IgD-negative memory B cell (primary cell): ENCODE data around the gene PLEKHA6. TPM values are rescaled to one million over a fixed set of nuclear protein-coding genes. Genes with fewer than 3 reads are reported as not detected.
A peak's percentile ranks its signal among the peaks of the same experiment; 100 is the strongest.

Experiments
- H3K27ac Mint-ChIP-seq, 3 donors: one replicate each; pipeline ENCODE4 v1.8.0; 2020 to 2022; ENCODE audit warnings: mild to moderate bottlenecking in 3 of 3, mixed read lengths in 3 of 3, moderate library complexity in 1 of 3
- H3K27me3 Mint-ChIP-seq: one replicate; pipeline ENCODE4 v1.8.0; 2021; ENCODE audit warnings: mixed read lengths
- H3K36me3 Mint-ChIP-seq: one replicate; pipeline ENCODE4 v1.8.0; 2020; ENCODE audit warnings: mild to moderate bottlenecking, mixed read lengths
- H3K4me1 Mint-ChIP-seq, 3 donors: one replicate each; pipeline ENCODE4 v1.8.0; 2020 to 2022; ENCODE audit warnings: mixed read lengths in 3 of 3, mild to moderate bottlenecking in 1 of 3
- H3K4me3 Mint-ChIP-seq, 4 donors: one replicate each; pipeline ENCODE4 v1.8.0; 2020 to 2022; ENCODE audit warnings: mild to moderate bottlenecking in 4 of 4, mixed read lengths in 4 of 4, moderate library complexity in 3 of 4
- H3K9me3 Mint-ChIP-seq, 3 donors: one replicate each; pipeline ENCODE4 v1.8.0; 2020 to 2021; ENCODE audit warnings: mixed read lengths in 3 of 3, mild to moderate bottlenecking in 1 of 3
- polyA plus RNA-seq: library from polyadenylated mRNA; unstranded; fragments of 300-500 nt; fragmentation: Illumina TruSeq; gene quantifications from one replicate; pipeline ENCODE4 v1.2.3, GENCODE V29; 2021

The PLEKHA6 gene
- polyA plus RNA-seq, 1 donor from 2014 or later, result 0.11 TPM

DNA sequence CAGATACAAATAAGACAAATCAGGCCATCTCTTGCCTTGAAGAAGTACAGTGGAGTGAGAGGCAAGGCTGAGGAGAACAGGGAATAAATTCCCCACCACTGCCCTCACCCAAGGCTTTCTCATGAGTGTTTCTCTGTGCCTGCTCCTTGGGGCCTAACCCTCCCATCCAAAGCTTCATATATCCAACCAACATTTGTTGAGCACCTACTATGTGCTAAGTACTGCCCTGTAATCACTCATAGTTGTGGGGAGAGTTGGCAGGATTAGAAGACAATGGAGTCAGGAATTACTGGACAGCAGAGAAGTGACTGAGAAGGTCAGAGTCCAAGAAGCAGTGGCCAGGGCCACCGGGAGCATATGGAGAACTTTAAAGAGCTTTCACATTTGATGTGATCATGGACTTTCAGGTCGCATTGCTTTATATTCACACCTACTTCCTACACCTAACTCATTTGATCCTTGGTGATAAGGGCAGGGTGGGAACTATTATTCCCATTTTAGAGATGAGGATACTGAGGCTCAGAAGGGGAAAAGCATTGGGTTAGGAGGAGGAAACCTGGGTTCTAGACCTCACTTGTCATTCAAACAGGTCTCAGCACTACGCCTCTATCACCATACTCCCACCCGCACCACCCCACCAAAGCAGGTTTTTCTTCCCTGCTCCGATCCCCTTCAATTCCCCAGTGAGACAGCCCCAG lies 6.4 kb downstream of the PLEKHA6 start:
- Mint-ChIP-seq H3K9me3 (no peaks in the 10 kb centered on the region), H3K4me1 (peaks cover 0 to 3% (median 0%) of the 10 kb centered on the region in 3 donors), H3K27me3 (peaks cover 17% of the 10 kb centered on the region), H3K4me3 (no peak overlapping the region), H3K36me3 (peaks cover 3% of the 10 kb centered on the region), H3K27ac (no peak overlapping the region)

DNA sequence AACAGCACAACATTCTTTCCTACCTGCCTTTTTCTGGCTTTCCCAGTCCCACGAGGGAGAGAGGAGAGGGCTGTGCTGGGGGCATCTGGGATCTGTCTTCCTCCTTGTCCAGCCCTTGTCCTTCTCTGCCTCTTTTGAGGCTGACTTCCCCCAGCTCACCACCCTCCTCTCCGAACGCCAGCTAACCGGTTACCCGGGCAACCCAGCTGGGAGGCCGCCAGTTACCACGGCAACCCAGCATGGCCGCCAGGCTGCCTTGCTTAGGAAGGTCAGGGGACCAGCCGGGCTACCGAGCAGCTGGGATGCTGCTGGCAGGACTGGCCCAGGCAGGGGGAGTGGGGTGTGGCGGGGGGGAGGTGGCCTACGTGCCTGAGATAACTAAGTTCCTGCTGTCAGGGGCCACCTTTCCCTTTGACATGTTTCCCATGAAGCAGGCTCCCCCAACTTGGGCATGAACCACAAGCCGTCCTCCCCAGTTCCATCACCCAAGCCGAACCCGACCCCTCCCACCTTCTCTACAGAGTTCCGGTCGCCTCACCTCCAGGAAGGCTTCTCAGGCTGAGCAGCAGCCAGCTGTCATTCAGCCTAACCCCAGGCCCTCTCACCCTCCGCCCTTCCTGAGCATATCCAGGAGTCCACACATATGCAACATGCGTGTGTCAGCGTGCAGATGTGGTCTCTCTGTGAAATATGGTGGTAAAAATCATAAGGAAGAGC lies 8.7 kb downstream of the PLEKHA6 start:
- peaks cover 10% of the 10 kb centered on the region for H3K27me3 Mint-ChIP-seq
- H3K36me3 Mint-ChIP-seq, result peaks cover 5% of the 10 kb centered on the region
- no peaks in the 10 kb centered on the region for H3K4me1 Mint-ChIP-seq
- no peaks in the 10 kb centered on the region for H3K9me3 Mint-ChIP-seq
- H3K27ac Mint-ChIP-seq, result no peak overlapping the region
- H3K4me3 Mint-ChIP-seq, result no peak overlapping the region

DNA sequence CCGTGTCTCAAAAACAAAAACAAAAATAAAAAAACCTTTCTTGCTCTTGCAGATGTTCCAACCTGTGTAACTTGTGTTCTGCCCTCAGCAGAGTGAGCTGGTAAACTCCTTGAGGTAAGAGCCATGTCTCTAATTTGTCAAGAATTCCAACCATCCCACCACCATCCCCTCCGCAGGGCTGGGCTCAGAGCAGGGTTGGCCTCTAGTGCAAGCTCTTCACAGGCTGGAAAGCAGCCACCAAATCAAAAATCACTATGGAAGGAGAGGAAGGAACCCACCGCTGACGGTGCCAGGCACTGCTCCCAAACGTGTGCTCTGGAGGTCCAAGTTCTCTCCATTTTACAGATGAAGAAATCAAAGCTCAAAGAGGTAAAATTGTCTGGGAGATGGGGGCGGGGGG lies 9.4 kb downstream of the PLEKHA6 start:
- Mint-ChIP-seq H3K27ac (no peak overlapping the region), H3K27me3 (peaks cover 12% of the 10 kb centered on the region), H3K9me3 (no peaks in the 10 kb centered on the region), H3K36me3 (peaks cover 5% of the 10 kb centered on the region), H3K4me1 (no peaks in the 10 kb centered on the region), H3K4me3 (no peak overlapping the region)

DNA sequence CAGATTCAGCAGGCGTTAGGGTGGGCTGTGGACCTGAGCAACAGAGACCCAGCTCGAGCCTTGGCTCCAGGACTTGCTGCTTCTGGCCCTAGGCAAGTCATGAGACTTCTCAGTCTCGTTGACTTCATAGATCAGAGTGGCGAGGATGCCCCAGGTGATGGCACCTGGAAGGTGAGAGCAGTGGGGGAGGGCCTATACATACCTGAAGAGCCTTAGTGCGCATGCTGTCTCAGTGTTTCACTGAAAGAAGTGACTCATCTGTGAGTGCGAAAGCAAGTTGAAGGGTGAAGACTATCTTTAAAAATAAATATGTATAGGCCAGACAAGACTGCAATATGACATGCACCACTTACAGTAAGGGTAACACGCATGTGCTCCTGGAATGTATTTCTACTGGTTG lies 10.1 kb downstream of the PLEKHA6 start:
- Mint-ChIP-seq H3K9me3 (no peaks in the 10 kb centered on the region), H3K4me1 (no peaks in the 10 kb centered on the region), H3K27ac (no peak overlapping the region), H3K36me3 (peaks cover 5% of the 10 kb centered on the region), H3K4me3 (no peak overlapping the region), H3K27me3 (peaks cover 14% of the 10 kb centered on the region)

DNA sequence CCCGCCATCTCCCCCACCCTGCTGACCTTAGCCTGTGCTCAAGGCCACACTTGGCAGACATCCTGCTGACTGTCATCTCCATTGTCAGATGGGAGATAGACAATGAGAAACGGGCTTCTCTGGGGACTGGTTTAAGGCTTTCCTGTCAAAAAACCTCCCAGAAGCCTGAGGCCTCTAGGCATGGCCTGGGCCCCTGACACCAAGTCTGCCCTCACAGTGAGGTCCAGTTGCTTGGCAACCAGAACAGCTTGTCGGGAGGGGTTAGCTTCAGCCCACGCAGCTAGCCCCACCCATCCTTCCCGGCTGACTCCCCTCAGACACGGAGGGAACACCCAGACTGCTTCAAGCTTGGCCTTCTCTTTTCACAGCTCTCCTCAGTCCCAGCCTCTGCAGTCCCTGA lies 11.0 kb downstream of the PLEKHA6 start:
- Mint-ChIP-seq H3K27me3 (peaks cover 14% of the 10 kb centered on the region), H3K36me3 (peaks cover 5% of the 10 kb centered on the region), H3K9me3 (no peaks in the 10 kb centered on the region), H3K27ac (no peak overlapping the region), H3K4me3 (no peak overlapping the region), H3K4me1 (no peaks in the 10 kb centered on the region)

DNA sequence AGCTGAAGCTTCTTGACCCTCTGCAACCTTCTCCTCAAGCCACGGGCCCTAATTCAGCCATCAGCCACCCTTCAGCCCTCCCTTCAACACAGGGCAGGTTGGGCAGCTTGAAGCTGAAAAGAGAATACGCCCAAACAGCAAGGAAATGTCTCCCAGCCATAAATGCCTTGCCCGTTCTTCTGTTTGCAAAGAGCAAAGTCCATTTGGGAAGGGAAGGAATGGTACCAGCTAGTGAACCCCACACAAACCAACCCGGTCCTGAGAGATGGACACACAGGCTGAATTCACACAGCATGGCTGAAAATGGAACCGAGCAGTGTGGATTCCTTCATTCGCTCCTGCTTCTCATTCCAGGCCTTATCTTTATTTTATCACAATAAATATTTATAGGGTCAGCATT lies 11.5 kb downstream of the PLEKHA6 start:
- Mint-ChIP-seq H3K9me3 (no peaks in the 10 kb centered on the region), H3K27me3 (peaks cover 14% of the 10 kb centered on the region), H3K4me1 (no peaks in the 10 kb centered on the region), H3K4me3 (no peak overlapping the region), H3K27ac (no peak overlapping the region), H3K36me3 (peaks cover 5% of the 10 kb centered on the region)

DNA sequence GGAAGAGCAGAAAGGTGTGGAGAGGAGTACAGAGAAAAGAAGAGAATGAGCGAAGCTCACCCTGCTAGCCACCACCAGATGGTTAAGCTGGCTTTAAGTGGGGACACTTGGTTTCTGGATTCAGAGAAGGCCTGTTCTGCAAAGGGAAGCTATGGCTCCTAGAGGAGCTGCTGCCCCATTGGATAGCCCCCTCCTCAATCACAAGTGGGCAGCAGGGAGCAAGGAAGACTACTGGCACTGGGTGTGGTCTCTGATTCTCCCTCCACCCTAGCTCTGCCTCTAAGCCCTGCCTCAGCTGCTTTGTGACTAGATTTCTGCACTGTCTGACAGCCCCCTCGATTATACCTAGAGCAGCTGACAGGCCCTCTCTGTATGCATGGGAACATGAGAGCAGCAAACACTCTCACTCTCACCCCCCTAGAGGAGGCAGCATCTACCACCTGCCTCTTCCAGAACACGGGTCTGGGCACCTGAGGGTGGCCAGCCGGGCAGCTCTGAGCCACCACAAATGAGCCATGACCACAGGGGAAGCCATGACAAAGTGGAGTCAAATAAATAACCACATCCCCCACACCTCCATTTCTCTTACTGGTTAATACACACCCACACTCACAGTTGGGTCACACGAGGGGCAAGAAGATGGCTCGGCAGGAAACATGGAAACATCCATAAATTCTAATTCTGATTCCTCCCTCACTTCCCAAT lies 13.6 kb downstream of the PLEKHA6 start:
- peak overlapping the region in 1 of 3 donors; percentile 40 for H3K27ac Mint-ChIP-seq
- H3K9me3 Mint-ChIP-seq, result no peaks in the 10 kb centered on the region
- peak overlapping the region in 1 of 4 donors; percentile 47 for H3K4me3 Mint-ChIP-seq
- H3K4me1 Mint-ChIP-seq, result no peaks in the 10 kb centered on the region
- peaks cover 15% of the 10 kb centered on the region for H3K27me3 Mint-ChIP-seq
- H3K36me3 Mint-ChIP-seq, result peaks cover 2% of the 10 kb centered on the region

DNA sequence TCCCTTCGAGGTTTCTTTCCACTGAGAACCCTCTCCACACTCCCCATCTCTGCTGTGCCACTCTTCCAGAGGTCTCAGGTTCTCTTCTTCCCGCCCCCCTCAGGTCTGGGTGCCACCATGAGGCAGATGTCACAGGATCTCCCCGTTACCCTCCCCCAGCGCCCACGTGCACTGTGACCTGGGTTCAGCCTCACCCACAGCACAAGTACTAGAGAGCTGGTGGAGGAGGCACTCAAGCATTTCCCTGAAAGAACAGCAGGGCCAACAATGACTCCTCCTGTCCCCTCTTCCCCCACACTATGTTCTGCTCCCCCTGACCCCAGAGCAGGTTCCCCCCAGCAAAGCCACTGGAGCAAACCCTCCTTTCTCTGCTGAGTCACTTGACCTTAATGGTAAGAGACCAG lies 14.3 kb downstream of the PLEKHA6 start:
- Mint-ChIP-seq H3K36me3 (peaks cover 2% of the 10 kb centered on the region), H3K9me3 (no peaks in the 10 kb centered on the region), H3K27ac (no peak overlapping the region), H3K4me3 (peak overlapping the region in 1 of 4 donors; percentile 47), H3K4me1 (no peaks in the 10 kb centered on the region), H3K27me3 (peaks cover 11% of the 10 kb centered on the region)

DNA sequence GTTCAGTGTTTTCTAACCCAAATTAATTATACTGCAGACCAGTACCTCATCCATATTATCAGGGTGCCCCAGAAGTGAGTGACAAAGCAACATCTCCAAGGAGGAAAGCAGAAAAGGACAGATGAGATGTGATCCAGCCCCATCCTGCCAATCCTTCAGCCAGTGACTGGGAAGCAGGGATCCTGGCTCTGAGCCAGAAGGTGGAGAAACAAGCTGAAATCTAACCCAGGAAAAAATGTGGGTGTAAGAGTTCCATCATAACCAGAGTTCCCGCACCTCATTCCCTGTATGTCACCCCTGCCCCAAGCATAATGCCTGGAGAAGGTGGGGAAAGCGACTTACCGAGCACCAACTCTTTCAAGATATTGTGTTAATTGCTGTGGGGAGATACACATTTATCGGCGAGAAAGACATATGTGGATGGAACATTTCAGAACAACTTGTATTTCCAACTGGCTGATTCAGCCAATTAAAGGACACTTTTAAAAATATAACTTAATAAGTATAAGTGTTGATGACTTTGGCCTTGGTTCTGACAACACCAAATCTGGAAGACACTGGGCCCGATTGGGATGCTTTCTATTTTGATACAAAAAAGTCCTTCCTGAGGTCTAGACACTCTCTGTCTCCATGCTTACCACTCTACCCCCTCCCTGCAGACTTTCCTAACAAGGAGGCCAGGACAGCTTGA lies 14.9 kb downstream of the PLEKHA6 start:
- H3K9me3 Mint-ChIP-seq, result no peaks in the 10 kb centered on the region
- H3K27ac Mint-ChIP-seq, result no peak overlapping the region
- H3K4me3 Mint-ChIP-seq, result no peak overlapping the region
- peaks cover 2% of the 10 kb centered on the region for H3K36me3 Mint-ChIP-seq
- H3K4me1 Mint-ChIP-seq, result no peaks in the 10 kb centered on the region
- H3K27me3 Mint-ChIP-seq, result peaks cover 10% of the 10 kb centered on the region

DNA sequence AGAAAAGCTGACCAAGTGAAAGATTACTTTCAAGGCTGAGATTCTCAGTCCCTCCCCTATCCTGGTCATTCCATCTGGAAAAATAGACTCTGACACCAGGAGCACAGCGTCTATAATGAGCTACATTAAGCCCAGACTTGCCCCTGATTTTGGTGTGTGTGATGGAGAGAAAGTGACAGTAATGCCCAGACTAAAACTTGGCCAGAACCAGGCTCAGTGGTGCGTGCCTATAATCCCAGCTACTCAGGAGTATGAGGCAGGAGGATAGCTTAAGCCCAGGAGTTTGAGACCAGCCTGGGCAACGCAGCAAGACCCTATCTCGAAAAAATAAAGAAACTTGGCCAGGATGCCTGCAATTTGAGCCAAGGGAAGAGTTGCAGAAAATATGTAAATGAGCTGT lies 15.9 kb downstream of the PLEKHA6 start:
- peaks cover 2% of the 10 kb centered on the region for H3K36me3 Mint-ChIP-seq
- H3K27me3 Mint-ChIP-seq, result peaks cover 11% of the 10 kb centered on the region
- H3K4me3 Mint-ChIP-seq, result no peak overlapping the region
- no peak overlapping the region for H3K27ac Mint-ChIP-seq
- no peaks in the 10 kb centered on the region for H3K4me1 Mint-ChIP-seq
- H3K9me3 Mint-ChIP-seq, result no peaks in the 10 kb centered on the region

DNA sequence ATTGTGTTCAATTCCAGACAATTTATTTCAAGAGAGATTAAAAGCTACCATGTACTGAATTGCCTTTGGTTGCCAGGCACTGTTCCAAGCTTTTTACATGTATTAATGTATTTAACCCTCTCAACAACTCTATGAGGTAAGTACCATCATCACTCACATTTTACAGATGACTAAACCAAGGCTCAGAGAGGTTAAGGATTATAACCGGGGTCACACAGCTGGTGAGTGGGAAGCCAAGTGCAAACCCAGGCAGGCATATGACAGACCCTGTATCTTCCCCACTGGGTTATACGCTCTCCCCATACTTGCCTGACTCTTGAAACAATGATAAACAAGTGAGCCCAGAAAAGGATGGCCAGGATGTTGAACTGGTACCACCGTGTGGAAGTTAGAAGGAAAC lies 16.5 kb downstream of the PLEKHA6 start:
- Mint-ChIP-seq H3K27me3 (peaks cover 11% of the 10 kb centered on the region), H3K4me1 (no peaks in the 10 kb centered on the region), H3K27ac (no peak overlapping the region), H3K4me3 (no peak overlapping the region), H3K36me3 (peaks cover 2% of the 10 kb centered on the region), H3K9me3 (no peaks in the 10 kb centered on the region)

DNA sequence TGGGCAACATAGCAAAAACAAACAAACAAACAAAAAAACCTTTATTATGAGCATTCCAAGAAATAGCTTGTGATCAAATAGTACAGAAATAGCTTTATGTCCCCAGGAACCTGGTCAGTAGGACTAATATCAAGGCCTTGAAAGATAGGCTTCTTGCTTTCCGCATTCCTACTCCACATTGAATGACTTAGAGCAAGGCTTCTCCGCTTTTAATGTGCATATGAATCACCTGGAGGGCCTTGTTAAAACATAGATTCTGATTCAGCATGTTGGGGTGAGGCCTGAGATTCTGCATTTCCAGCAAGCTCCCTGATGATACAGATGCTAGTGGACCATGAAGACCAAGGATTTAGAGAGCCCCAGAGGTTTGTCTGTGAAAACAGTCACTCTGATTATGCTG lies 17.4 kb downstream of the PLEKHA6 start:
- Mint-ChIP-seq H3K27ac (peak overlapping the region in 1 of 3 donors; percentile 40), H3K4me3 (no peak overlapping the region), H3K36me3 (no peaks in the 10 kb centered on the region), H3K4me1 (no peaks in the 10 kb centered on the region), H3K9me3 (no peaks in the 10 kb centered on the region), H3K27me3 (peaks cover 11% of the 10 kb centered on the region)

DNA sequence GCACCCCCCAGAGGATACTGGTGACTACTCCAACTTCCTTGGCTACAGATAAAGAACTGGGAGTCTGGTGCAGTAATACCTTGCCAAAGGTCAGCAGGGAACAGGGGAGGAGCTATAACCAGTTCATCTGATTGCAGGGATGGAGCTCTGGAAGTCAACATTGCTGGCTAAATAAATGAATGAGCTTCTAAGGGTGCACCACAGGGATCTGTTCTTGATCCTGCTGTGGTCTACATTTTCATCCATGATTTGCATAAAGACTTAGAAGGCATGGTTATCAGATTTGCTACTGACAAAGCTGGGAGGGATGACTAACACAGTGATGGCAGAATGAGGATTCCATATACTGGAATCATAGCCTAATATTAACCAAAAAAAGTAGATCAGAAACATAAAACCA lies 18.3 kb downstream of the PLEKHA6 start:
- no peak overlapping the region for H3K27ac Mint-ChIP-seq
- peaks cover 11% of the 10 kb centered on the region for H3K27me3 Mint-ChIP-seq
- H3K9me3 Mint-ChIP-seq, result no peaks in the 10 kb centered on the region
- H3K4me1 Mint-ChIP-seq, result no peaks in the 10 kb centered on the region
- H3K36me3 Mint-ChIP-seq, result no peaks in the 10 kb centered on the region
- H3K4me3 Mint-ChIP-seq, result no peak overlapping the region

DNA sequence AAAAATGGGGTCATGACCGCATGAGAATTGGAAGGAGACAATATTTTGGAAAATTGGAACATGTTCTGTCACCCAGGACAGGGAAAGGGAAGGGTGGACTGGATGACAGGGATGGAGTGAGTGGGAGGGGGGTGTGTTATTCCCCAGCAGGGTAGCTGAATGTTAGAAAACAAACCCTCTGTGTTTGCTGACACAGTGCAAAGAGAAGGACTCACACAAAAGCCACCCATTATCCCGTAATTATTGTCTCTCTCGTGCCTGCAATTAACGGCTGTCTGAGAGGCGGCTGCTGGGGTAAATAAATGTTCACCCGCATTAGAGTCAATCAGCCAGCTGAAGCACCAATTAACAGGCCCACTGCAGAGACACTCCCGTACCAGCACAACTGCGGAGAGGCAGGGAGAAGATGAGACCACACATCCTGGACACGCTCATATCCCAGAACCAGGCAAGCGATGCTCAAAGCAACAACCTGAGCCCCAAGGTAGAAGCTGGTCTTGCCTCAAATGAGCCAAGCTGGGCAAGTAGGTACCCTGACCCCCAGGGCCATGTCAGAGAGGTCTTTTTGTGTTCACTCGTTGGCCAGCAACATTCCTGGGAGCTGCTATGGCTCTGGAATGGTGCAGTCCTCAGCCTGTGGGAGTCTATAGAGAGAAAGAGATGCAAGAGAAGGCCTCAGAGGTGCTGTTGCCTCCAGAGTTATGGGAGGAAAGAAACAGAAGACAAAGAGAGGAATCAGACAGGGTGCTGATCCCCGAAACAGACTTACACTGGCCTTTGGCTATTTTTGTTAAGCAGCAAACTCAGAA lies 19.4 kb downstream of the PLEKHA6 start:
- Mint-ChIP-seq H3K27ac (no peak overlapping the region), H3K4me1 (no peaks in the 10 kb centered on the region), H3K4me3 (no peak overlapping the region), H3K36me3 (no peaks in the 10 kb centered on the region), H3K9me3 (no peaks in the 10 kb centered on the region), H3K27me3 (peaks cover 8% of the 10 kb centered on the region)
